Upper lobe of left lung (tissue), 4 donors: ENCODE measurements around the gene PRKCQ.

Experiments used
- EP300 ChIP-seq, 4 donors: sonication (generic); formaldehyde crosslinking; IDR thresholded peaks; one replicate each; pipeline ENCODE4 v1.5.1; 2017; ENCODE audit warnings: antibody characterized with exemption in 4 of 4, control low read depth in 2 of 4
- POLR2A ChIP-seq, 4 donors: fragments of 450-650 bp; IDR thresholded peaks; one replicate each; pipeline ENCODE4 v1.5.1; 2016 to 2017; ENCODE audit warnings: antibody characterized with exemption in 4 of 4, mild to moderate bottlenecking in 2 of 4
- POLR2AphosphoS5 ChIP-seq, 2 donors: sonication (generic); formaldehyde crosslinking; IDR thresholded peaks; one replicate each; pipeline ENCODE4 v1.5.1; 2017; ENCODE audit warnings: antibody characterized with exemption in 2 of 2
- TF ChIP-seq, protein P1 (sequence below), 6 experiments: fragments of 450-650 bp in 4 of 6; fragments of 200-600 bp in 2 of 6; sonication (generic) in 2 of 6; IDR thresholded peaks; one replicate each; pipeline ENCODE4 v1.5.1; 2016 to 2019; ENCODE audit warnings: antibody characterized with exemption in 6 of 6

DNA sequence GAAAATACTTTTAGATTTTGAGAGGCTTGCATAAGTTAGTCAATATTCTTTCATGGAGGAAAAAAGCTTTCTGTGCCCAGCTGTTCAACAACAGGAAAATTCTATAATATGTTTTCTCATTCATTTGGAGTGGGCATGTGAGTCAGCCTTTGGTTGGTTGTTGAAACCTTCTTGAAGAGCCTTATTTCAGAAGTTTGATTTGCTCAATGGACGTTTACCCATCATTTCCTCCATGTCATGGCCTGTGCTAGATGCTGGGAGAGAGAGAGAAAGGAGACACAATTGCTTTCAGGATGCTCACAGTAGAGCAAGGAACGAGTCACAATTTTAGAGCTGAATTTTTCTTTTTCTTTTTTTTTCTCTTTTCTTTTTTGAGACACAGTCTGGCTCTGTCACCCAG, 181.7 kb downstream of the PRKCQ start:
- TF ChIP-seq, protein P1, sequence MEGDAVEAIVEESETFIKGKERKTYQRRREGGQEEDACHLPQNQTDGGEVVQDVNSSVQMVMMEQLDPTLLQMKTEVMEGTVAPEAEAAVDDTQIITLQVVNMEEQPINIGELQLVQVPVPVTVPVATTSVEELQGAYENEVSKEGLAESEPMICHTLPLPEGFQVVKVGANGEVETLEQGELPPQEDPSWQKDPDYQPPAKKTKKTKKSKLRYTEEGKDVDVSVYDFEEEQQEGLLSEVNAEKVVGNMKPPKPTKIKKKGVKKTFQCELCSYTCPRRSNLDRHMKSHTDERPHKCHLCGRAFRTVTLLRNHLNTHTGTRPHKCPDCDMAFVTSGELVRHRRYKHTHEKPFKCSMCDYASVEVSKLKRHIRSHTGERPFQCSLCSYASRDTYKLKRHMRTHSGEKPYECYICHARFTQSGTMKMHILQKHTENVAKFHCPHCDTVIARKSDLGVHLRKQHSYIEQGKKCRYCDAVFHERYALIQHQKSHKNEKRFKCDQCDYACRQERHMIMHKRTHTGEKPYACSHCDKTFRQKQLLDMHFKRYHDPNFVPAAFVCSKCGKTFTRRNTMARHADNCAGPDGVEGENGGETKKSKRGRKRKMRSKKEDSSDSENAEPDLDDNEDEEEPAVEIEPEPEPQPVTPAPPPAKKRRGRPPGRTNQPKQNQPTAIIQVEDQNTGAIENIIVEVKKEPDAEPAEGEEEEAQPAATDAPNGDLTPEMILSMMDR (IDR thresholded peaks at IDR 0.05) = no peak
- TF ChIP-seq POLR2AphosphoS5 (IDR thresholded peaks at IDR 0.05) (no peak), POLR2A (IDR thresholded peaks at IDR 0.05) (no peak), EP300 (IDR thresholded peaks at IDR 0.05) (no peak)
